Panc1 (cell line): ENCODE results near the gene TRIP10. TPM values are rescaled to one million over a fixed set of nuclear protein-coding genes. Genes with fewer than 3 reads are reported as not detected.

Source experiments
- ATAC-seq: fragments of 200-7000 bp; cut with Tn5 transposase; 2 replicates; pipeline ENCODE4 v1.9.1; 2020; ENCODE audit warnings: mild to moderate bottlenecking, moderate library complexity
- BruUV-seq: library from RNA; stranded (reverse); fragments of 400-500 nt; replicated peaks from 2 replicates; lab custom pipeline; 2021; lab: Mats Ljungman, UMichigan
- CTCF ChIA-PET: fragments of 300-600 bp; sonication (Branson Sonifier 250); formaldehyde crosslinking; loops from one replicate; lab custom pipeline; 2022; ENCODE audit warnings: antibody characterized with exemption; lab: Charles Lee
- POLR2A ChIA-PET: fragments of 300-600 bp; sonication (Branson Sonifier 250); formaldehyde crosslinking; loops from one replicate; lab custom pipeline; 2022; ENCODE audit warnings: antibody characterized with exemption; lab: Charles Lee
- DNase-seq: peaks from one replicate; pipeline ENCODE4 v3.0.0-alpha.2; 2010; ENCODE audit warnings: low read depth, low spot score
- H3K27ac ChIP-seq: 2 replicates; pipeline ENCODE4 v1.5.1; 2011; ENCODE audit warnings: mild to moderate bottlenecking, low read length, inconsistent platforms
- H3K27me3 ChIP-seq: fragments of 200-500 bp; sonication (Bioruptor generic); 2 replicates; pipeline ENCODE4 v1.6.0; 2014; ENCODE audit warnings: low read length, inconsistent platforms; ENCODE audit not compliant: control insufficient read depth, insufficient read depth
- H3K36me3 ChIP-seq: fragments of 200-500 bp; sonication (Bioruptor generic); 2 replicates; pipeline ENCODE4 v1.5.1; 2014; ENCODE audit warnings: inconsistent platforms, mild to moderate bottlenecking, low read length, moderate library complexity; ENCODE audit not compliant: control insufficient read depth, insufficient read depth
- H3K4me1 ChIP-seq: 2 replicates; pipeline ENCODE4 v1.5.1; 2011; ENCODE audit warnings: inconsistent platforms, mild to moderate bottlenecking, low read length, moderate library complexity; ENCODE audit not compliant: control insufficient read depth, insufficient read depth
- H3K4me3 ChIP-seq, 2 experiments: 2 replicates each; pipeline ENCODE4 v1.5.1; 2011 to 2012; ENCODE audit warnings: low read depth in 2 of 2, low read length in 2 of 2, mild to moderate bottlenecking in 2 of 2, inconsistent platforms in 1 of 2, moderate library complexity in 1 of 2
- H3K9me3 ChIP-seq: fragments of 200-500 bp; sonication (Bioruptor generic); 2 replicates; pipeline ENCODE4 v1.5.1; 2014; ENCODE audit warnings: low read depth, mild to moderate bottlenecking, inconsistent platforms, low read length, moderate library complexity; ENCODE audit not compliant: control insufficient read depth, insufficient read depth
- POLR2AphosphoS5 ChIP-seq: IDR thresholded peaks from 2 replicates; pipeline ENCODE4 v1.6.1; 2012; ENCODE audit warnings: mild to moderate bottlenecking, low read depth, low read length, moderate library complexity
- SIN3A ChIP-seq: IDR thresholded peaks from 2 replicates; pipeline ENCODE4 v1.6.1; 2012; ENCODE audit warnings: low read depth, mild to moderate bottlenecking, low read length, moderate library complexity, borderline replicate concordance; ENCODE audit not compliant: insufficient read depth
- TCF7L2 ChIP-seq: IDR thresholded peaks from 2 replicates; pipeline ENCODE4 v1.6.1; 2011; ENCODE audit warnings: mild to moderate bottlenecking, low read depth, low read length, inconsistent platforms
- in situ Hi-C: cut with HindIII; loops from 2 replicates; pipeline ENCODE4 v1.10.0; 2016; ENCODE audit warnings: low sequenced_read_pairs, low pct_unique_long_range_greater_than_20kb
- intact Hi-C: fragments of 100-400 bp; cut with micrococcal nuclease; formaldehyde crosslinking; loops from one replicate; pipeline ENCODE4 v1.10.0; 2022; ENCODE audit not compliant: unreplicated experiment
- total RNA-seq: library from RNA; stranded (reverse); gene quantifications from one replicate; pipeline ENCODE4 v1.2.1, GENCODE V29; 2021; ENCODE audit not compliant: unreplicated experiment
- TF ChIP-seq, protein P1 (sequence below), 2 experiments: IDR thresholded peaks; 2 replicates each; pipeline ENCODE4 v1.6.1; 2011 to 2012; ENCODE audit warnings: low read depth in 2 of 2, control low read depth in 1 of 2, low read length in 1 of 2, mild to moderate bottlenecking in 1 of 2, moderate library complexity in 1 of 2; ENCODE audit not compliant: insufficient read depth in 1 of 2
- TF ChIP-seq, protein P2 (sequence below): fragments of 450-650 bp; IDR thresholded peaks from 2 replicates; pipeline ENCODE4 v1.5.1; 2017; ENCODE audit warnings: mild to moderate bottlenecking

Gene TRIP10
- total RNA-seq, 1 experiment from 2014 or later = 115 TPM

- H3K4me1 ChIP-seq = peaks cover 37% of the 10 kb centered on the region
- intact Hi-C loops (no loop called here), in situ Hi-C loops (no loop called here)
- ATAC-seq = no peak
- peak overlapping the region; percentile 80 for H3K27ac ChIP-seq
- peak overlapping the region; percentile 7 to 44; a peak in 3 of 4 replicates for H3K4me3 ChIP-seq
- no peaks in the 10 kb centered on the region for H3K9me3 ChIP-seq
- DNase-seq = no peak
- ChIA-PET POLR2A (no interaction called here), CTCF (interaction anchor here (0.6 to 0.9 kb wide), 3 partner anchors 76 to 120 kb away, joined by 3 to 6 read pairs (median 4); no protein-coding TSS in a partner anchor)
- no peak for TF ChIP-seq TCF7L2
- TF ChIP-seq POLR2AphosphoS5 = no peak
- TF ChIP-seq, protein P1, sequence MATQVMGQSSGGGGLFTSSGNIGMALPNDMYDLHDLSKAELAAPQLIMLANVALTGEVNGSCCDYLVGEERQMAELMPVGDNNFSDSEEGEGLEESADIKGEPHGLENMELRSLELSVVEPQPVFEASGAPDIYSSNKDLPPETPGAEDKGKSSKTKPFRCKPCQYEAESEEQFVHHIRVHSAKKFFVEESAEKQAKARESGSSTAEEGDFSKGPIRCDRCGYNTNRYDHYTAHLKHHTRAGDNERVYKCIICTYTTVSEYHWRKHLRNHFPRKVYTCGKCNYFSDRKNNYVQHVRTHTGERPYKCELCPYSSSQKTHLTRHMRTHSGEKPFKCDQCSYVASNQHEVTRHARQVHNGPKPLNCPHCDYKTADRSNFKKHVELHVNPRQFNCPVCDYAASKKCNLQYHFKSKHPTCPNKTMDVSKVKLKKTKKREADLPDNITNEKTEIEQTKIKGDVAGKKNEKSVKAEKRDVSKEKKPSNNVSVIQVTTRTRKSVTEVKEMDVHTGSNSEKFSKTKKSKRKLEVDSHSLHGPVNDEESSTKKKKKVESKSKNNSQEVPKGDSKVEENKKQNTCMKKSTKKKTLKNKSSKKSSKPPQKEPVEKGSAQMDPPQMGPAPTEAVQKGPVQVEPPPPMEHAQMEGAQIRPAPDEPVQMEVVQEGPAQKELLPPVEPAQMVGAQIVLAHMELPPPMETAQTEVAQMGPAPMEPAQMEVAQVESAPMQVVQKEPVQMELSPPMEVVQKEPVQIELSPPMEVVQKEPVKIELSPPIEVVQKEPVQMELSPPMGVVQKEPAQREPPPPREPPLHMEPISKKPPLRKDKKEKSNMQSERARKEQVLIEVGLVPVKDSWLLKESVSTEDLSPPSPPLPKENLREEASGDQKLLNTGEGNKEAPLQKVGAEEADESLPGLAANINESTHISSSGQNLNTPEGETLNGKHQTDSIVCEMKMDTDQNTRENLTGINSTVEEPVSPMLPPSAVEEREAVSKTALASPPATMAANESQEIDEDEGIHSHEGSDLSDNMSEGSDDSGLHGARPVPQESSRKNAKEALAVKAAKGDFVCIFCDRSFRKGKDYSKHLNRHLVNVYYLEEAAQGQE (IDR thresholded peaks at IDR 0.05; ENCODE audit: insufficient read depth in 1 of 2, low read depth in 2 of 2, low read length in 1 of 2) = no peak
- TF ChIP-seq SIN3A = no peak
- TF ChIP-seq, protein P2, sequence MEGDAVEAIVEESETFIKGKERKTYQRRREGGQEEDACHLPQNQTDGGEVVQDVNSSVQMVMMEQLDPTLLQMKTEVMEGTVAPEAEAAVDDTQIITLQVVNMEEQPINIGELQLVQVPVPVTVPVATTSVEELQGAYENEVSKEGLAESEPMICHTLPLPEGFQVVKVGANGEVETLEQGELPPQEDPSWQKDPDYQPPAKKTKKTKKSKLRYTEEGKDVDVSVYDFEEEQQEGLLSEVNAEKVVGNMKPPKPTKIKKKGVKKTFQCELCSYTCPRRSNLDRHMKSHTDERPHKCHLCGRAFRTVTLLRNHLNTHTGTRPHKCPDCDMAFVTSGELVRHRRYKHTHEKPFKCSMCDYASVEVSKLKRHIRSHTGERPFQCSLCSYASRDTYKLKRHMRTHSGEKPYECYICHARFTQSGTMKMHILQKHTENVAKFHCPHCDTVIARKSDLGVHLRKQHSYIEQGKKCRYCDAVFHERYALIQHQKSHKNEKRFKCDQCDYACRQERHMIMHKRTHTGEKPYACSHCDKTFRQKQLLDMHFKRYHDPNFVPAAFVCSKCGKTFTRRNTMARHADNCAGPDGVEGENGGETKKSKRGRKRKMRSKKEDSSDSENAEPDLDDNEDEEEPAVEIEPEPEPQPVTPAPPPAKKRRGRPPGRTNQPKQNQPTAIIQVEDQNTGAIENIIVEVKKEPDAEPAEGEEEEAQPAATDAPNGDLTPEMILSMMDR = no peak
- no TSS peak for BruUV-seq
- H3K27me3 ChIP-seq = no peaks in the 10 kb centered on the region
- H3K36me3 ChIP-seq = no peaks in the 10 kb centered on the region; the same call in none of the 2 replicates
These were observed 4.4 kb downstream of the TRIP10 start for GRCh38 chr19:6743714-6744380.

DNA sequence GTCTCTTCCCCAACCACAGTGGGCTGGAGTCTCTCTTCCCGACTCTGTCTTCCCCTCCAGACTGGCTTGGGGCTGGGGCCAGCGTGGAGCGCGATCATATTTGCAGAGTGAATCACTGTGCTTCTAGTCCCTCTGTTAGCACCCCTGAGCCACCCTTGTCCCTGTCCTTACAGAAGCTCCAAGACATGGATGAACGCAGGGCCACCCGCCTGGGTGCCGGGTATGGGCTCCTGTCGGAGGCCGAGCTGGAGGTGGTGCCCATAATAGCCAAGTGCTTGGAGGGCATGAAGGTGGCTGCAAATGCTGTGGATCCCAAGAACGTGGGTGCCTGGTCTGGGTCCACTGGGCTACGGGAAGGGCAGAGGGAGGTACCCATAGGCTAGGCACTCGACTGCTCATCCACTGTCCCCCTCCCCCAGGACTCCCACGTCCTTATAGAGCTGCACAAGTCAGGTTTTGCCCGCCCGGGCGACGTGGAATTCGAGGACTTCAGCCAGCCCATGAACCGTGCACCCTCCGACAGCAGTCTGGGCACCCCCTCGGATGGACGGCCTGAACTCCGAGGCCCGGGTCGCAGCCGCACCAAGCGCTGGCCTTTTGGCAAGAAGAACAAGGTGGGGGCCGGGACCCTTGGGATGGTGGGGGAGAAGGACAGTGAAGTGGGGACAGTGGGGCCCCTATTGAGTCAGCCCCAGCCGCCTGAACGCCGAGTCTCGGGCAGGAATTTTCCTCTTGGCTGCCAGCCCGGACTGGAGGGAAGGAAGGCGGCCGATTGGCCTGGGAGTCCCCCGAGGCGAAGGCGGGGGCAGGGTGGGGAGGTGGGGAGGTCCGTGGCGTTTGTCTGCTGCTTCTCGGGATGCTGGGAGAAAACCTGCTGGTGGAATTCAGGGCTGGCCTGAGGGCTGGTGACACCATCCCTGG lies 5.2 kb downstream of the TRIP10 start:
- H3K27ac ChIP-seq = peak overlapping the region; percentile 80
- H3K4me3 ChIP-seq = peak overlapping the region; percentile 7 to 44
- peaks cover 34% of the 10 kb centered on the region for H3K4me1 ChIP-seq
- no peaks in the 10 kb centered on the region for H3K9me3 ChIP-seq
- CTCF ChIA-PET = interaction anchor here (0.6 kb wide), 1 partner anchor 145 kb away, joined by 3 read pairs; no protein-coding TSS in a partner anchor
- DNase-seq (no peak), ATAC-seq (peak; percentile 78)
- POLR2A ChIA-PET = no interaction called here
- no peaks in the 10 kb centered on the region for H3K27me3 ChIP-seq
- intact Hi-C loops = no loop called here
- no TSS peak for BruUV-seq
- TF ChIP-seq, protein P1 (IDR thresholded peaks at IDR 0.05; ENCODE audit: insufficient read depth in 1 of 2, low read depth in 2 of 2, low read length in 1 of 2) = no peak
- TF ChIP-seq POLR2AphosphoS5 = peak; percentile 24; the same call in 1 of the 2 replicates
- TF ChIP-seq SIN3A = no peak
- TF ChIP-seq, protein P2 = no peak
- TF ChIP-seq TCF7L2 = no peak
- peaks cover 2% of the 10 kb centered on the region for H3K36me3 ChIP-seq
- in situ Hi-C loops = no loop called here
